Astrocyte (in vitro differentiated cells and primary cell): ENCODE results near the gene KRTAP3-2.

ENCODE experiments used
- EZH2 ChIP-seq: IDR thresholded peaks from 2 replicates; pipeline ENCODE4 v1.6.1; 2012; ENCODE audit warnings: mild to moderate bottlenecking, low read length, inconsistent platforms; ENCODE audit not compliant: insufficient read depth
- TF ChIP-seq, protein P1 (sequence below): IDR thresholded peaks from 2 replicates; pipeline ENCODE4 v1.5.1; 2011; ENCODE audit warnings: low read depth, mild to moderate bottlenecking, inconsistent platforms, low read length, moderate library complexity; ENCODE audit not compliant: insufficient read depth

GRCh38 chr17:40984226-40984625, 15.5 kb downstream of the KRTAP3-2 start, which contains the start of gene KRT40:
- TF ChIP-seq, protein P1, sequence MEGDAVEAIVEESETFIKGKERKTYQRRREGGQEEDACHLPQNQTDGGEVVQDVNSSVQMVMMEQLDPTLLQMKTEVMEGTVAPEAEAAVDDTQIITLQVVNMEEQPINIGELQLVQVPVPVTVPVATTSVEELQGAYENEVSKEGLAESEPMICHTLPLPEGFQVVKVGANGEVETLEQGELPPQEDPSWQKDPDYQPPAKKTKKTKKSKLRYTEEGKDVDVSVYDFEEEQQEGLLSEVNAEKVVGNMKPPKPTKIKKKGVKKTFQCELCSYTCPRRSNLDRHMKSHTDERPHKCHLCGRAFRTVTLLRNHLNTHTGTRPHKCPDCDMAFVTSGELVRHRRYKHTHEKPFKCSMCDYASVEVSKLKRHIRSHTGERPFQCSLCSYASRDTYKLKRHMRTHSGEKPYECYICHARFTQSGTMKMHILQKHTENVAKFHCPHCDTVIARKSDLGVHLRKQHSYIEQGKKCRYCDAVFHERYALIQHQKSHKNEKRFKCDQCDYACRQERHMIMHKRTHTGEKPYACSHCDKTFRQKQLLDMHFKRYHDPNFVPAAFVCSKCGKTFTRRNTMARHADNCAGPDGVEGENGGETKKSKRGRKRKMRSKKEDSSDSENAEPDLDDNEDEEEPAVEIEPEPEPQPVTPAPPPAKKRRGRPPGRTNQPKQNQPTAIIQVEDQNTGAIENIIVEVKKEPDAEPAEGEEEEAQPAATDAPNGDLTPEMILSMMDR, result no peak
- TF ChIP-seq EZH2, result no peak
